Activated naive CD8-positive, alpha-beta T cell treated with anti-CD3 and anti-CD28 coated beads, Interleukin-2, amount 50 U/mL, for 16 hours (primary cell): Measurements from ENCODE around the gene ANTXRL.
"Not testable (repeated sequence)": the region's sequence is repeated elsewhere in the genome, so short reads cannot be mapped to it uniquely, and the experiment has no call there.

Experiments used
- DNase-seq: peaks from one replicate; pipeline ENCODE4 v3.0.0-alpha.2; 2020; ENCODE audit warnings: low read depth, low spot score

Gene ANTXRL

GRCh38 chr10:46294641-46295220, 7.9 kb downstream of the ANTXRL start:
- no peak for DNase-seq

DNA sequence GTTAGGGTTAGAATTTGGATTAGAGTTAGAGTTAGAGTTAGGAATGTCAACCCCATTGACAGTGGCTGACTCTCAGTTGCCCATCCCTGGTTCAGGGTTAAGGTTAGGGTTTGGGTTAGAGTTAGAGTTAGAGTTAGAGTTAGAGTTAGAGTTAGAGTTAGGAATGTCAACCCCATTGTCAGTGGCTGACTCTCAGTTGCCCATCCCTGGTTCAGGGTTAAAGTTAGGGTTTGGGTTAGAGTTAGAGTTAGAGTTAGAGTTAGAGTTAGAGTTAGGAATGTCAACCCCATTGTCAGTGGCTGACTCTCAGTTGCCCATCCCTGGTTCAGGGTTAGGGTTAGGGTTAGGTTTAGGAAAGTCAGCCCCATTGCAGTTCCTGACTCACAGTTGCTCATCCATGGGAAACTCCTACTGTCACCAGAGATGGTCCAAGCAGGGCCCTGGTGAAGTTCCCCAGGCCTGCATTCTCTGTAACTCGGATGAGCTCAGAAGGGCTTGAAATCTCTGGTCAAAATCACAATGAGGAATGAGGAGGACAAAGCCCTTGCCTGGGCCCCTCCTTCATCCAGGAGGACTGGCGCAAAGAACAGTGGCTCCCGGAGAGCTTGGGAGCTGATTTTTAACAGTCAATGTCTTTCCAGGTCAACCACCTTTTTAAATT, 8.7 kb downstream of the ANTXRL start:
- not testable (repeated sequence) for DNase-seq

DNA sequence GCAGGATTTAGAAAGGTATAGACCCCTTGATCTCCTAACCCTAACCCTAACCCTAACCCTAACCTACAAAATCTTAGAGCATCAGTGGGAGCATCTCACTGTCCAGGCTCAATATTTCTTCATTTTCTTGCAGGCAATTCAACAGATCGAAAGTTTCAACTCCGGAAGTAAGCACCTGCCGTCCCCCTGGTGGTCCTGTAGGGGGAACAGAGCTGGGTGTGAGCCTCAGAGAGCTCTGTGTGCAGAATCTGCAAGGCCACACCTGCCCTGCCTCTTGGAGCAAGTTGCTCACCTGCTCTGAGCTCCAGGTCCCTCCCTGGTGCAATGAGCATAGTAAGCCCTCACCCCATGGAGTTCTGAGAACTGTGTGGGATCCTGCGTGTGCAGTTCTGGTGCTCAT, 9.3 kb downstream of the ANTXRL start:
- not testable (repeated sequence) for DNase-seq

- DNase-seq, result no peak
Measured at GRCh38 chr10:46296641-46297141, 9.9 kb downstream of the ANTXRL start.

- no peak for DNase-seq
Measured at GRCh38 chr10:46297406-46298204, 10.8 kb downstream of the ANTXRL start.

DNA sequence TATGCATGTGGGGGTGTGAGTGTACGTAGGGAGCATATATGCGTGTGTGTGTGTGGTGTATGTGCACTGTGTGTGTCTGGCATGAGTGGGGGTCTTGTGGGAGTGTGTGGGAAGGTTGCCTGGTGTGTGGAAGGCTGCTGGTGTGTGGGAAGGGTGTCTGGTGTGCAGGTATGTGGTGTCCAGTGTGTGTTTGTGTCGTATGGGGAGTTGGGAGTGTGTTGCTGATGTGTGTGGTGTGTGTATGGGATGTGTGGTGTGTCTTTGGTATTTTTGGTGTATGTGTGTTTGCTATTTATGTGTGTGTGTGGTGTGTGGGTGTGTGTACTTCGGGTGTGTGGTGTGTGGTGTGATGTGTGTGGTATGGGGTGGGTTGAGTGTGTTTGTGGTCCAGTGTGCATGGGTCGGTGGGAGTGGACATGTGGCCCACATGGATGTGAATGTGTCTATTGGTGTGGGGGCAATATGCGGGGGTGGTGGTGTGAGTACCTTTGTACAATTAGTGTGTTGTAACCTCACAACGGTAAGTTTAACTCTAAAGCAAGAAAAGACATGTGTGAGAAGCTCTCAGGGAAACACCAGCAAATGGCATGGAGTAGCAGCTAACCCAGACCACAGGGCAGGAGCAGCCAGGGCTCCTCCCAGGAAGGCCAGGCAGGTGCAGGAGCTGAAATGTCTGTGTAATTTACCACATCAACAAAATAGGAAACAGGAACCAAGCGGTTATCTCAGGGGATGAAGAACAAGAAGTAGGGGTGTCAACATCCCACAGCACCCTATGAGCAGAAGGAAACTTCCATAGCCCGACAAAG, 11.9 kb downstream of the ANTXRL start:
- no peak for DNase-seq

GRCh38 chr10:46299286-46299535, 12.4 kb downstream of the ANTXRL start:
- no peak for DNase-seq

DNA sequence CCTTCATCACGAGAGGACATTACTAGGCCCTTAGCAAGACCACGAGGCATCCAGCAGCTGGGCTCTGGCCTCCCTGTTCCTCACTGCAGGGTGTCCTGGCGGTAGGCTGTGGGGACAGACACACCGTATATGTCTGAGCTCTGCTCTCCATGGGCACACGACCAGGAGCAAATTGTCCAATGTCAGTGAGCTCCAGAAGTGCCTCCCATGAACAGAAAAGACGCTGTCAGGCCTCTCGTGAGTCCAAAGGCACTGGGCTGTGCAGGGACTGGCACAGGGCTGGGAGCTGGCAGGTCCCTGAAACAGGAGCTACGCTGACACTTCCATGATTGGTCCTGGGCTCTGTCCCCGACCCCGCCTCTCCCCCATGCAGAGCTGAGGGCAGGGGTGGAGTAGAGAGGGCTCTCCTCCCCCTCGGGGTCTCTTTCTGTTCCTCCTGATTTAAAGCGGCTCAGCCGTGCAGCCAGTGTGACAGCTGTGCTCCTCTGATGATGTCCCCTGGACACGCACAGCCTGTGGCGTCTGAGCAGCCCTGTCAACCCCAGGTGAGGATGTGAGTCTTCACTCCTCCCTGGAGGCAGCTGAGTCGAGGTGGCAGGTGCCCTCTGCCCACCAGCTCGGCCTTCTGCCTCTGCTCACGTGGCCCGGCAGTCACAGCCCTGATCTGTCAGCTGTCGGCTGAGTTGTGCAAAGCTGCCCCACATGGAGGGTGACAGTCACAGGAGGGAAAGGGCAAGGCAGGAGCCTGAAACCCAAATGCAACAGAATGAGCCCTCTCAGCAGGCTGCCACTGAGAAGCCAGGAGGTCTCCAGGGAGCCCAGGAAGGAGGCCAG, 13.0 kb downstream of the ANTXRL start:
- no peak for DNase-seq

DNA sequence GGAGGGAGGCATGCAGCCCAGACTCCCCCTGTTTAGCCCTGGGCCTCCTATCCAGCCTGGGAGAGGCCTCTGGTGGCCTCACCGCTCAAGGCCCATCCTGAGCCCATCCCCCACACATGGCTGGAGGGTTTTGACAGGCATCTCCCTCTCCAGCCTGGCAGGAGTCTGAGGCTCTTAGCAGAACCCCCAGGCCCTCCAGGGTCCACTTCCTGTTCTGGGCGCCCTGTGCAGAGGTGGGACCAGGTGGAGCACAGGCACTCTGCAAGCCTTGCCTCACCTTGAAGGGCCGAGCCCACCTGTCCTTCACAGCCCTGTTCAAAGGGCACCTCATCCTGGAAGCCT, 13.5 kb downstream of the ANTXRL start:
- not testable (repeated sequence) for DNase-seq

- no peak for DNase-seq
Measured at GRCh38 chr10:46301056-46301645, 14.4 kb downstream of the ANTXRL start.

DNA sequence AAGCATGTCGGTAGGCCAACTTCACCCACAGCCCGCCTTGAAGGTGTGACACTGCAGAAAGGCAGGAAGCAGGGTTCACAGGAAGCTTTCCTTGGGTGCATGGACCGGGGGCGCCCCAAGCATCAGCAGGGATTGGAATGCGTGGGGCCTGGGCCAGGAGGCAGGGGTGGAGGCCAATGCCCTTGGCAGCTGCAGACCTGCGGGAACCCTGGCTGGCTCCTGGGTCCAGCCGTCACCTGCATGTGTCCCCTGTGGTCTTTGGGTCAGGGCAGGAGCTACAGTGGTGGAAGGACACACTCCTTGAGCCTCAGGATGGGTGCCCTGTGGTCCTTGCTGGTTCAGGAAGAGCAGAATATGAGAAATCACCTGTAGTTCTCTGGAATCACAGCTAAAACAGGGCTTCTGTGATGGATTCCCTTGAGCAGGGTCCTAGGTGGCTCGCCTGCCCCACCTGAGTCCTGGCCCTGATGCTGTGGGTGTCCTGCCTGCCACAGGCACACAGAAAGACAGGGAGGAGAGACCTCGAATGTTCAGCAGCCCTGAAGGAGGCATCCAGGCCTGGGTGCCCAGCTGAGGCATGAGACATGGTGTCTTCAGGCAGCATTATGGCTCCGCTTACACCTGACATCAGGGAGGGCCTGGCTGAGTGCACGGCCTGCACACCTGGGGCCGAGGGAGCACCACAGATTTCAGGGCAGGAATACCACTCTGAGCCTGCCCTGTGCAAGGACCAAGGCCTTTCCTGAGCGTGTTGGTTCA, 15.1 kb downstream of the ANTXRL start:
- no peak for DNase-seq

- not testable (repeated sequence) for DNase-seq
Measured at GRCh38 chr10:46302765-46303352, 16.1 kb downstream of the ANTXRL start.

- DNase-seq, result no peak
Measured at GRCh38 chr10:46304062-46304461, 17.3 kb downstream of the ANTXRL start.

DNA sequence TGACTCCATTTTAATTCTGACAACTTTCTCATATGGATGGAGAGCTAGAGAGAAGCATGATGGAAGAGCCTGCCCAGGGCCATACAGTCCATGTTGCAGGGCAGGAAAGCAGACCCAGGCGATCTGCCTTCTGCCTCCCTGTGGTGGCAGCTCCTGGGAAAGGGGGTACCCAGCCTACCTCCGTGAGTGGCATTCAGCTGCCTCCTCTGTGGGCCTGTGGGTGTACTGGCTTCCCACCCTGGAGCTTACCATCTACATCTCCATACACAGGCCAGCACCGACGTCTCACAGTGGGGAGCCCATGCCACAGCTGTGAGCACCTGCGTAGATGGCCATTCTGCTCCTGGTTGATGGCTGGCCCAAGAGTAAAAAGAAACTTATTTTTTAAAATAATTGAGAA, 17.9 kb downstream of the ANTXRL start:
- DNase-seq, result not testable (repeated sequence)

DNA sequence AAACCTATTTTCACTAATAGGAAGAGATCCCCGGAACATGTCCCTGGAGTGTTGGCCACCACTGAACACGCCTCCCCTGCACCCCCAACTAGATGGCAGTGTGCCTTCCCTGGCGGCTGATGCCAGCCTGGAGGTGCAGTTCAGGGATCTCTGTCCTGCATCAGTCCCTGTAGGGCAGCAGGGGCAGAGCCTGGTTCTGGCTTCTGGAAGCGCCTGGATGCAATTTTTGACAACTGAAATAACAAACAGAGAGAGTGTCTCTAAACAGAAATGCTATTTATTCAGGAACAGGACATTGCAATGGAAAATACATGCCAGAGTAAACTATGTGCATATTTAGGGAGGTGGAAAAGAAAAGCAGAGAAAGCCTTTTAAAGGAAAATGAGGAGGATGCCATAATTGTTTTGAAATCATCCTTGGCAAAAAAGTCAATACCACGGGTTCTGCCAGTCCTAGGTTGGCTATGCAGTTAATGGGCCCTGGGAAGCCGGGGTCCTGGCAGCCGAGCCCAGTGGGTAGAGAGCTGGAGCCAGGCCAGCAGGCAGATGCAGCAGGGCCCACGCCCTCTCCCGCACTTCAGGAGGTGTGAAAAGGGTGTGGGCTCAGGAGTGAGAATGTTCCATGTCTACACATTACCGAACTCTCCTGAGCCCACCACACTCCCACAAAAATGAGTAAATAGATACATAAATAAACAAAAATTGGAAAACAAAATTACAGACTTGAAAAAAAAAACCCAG, 18.5 kb downstream of the ANTXRL start:
- no peak for DNase-seq

GRCh38 chr10:46305986-46306385, 19.2 kb downstream of the ANTXRL start:
- no peak for DNase-seq

GRCh38 chr10:46306516-46307184, 19.9 kb downstream of the ANTXRL start:
- DNase-seq, result no peak

DNA sequence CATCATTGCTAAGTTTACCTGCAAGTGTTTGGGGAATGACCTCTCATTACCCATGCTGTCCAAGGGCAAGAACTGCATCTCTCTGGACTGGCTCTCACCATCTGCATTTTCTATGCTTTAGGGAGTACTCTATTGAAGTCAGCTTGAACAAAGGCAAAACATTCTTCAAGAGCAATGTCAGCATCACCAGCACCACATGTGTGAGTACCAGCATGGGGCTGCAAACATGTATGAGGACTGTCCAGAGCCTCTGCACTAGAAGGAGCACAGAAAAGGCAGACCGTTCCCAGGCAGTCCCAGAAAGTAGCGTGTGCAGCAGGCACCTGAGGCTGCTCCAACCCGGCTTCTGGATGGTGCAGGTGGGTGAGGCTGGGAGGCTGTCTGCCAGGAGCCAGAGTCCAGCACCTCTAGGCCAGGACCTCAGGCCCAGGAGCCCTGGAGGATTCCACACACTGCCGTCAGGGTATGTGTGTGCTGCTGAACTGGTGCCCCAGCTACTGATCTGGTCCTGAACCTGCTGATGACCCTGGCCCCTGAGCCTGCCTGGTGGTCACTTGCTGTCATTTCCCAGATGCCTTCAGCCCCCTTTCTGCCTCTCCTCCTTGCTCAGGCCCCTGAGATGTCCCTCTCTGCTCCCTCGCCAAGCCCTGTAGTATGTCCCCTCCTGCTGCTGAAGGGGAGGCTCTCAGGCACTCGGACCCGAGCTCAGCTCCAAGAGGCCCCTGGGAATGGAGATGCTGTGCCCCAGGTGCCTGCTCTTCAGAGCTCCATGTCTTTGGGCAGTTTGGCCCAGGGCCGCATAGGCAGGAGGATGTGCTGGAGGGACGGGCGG, 20.7 kb downstream of the ANTXRL start:
- no peak for DNase-seq
